ENCODE measurements around the gene CTSD.

Gene CTSD

GRCh38 chr11:1727096-1727690 lies 36.5 kb downstream of the CTSD start:
- H3K4me3 ChIP-seq (ENCODE audit: control insufficient read depth, low read depth, low read length), result no peak overlapping the region
- TF ChIP-seq, protein P1, sequence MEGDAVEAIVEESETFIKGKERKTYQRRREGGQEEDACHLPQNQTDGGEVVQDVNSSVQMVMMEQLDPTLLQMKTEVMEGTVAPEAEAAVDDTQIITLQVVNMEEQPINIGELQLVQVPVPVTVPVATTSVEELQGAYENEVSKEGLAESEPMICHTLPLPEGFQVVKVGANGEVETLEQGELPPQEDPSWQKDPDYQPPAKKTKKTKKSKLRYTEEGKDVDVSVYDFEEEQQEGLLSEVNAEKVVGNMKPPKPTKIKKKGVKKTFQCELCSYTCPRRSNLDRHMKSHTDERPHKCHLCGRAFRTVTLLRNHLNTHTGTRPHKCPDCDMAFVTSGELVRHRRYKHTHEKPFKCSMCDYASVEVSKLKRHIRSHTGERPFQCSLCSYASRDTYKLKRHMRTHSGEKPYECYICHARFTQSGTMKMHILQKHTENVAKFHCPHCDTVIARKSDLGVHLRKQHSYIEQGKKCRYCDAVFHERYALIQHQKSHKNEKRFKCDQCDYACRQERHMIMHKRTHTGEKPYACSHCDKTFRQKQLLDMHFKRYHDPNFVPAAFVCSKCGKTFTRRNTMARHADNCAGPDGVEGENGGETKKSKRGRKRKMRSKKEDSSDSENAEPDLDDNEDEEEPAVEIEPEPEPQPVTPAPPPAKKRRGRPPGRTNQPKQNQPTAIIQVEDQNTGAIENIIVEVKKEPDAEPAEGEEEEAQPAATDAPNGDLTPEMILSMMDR (conservative IDR thresholded peaks at IDR 0.05; ENCODE audit: control insufficient read depth, insufficient read depth, low read depth, low read length), result no peak
- DNase-seq (ENCODE audit: low read depth), result no peak

GRCh38 chr11:1719781-1720180 lies 43.9 kb downstream of the CTSD start:
- TF ChIP-seq, protein P1 (conservative IDR thresholded peaks at IDR 0.05; ENCODE audit: control insufficient read depth, insufficient read depth, low read depth, low read length), result no peak
- DNase-seq (ENCODE audit: low read depth), result no peak
- no peak overlapping the region for H3K4me3 ChIP-seq (ENCODE audit: control insufficient read depth, low read depth, low read length)

- H3K4me3 ChIP-seq (ENCODE audit: control insufficient read depth, low read depth, low read length), result no peak overlapping the region
- TF ChIP-seq, protein P1 (conservative IDR thresholded peaks at IDR 0.05; ENCODE audit: control insufficient read depth, insufficient read depth, low read depth, low read length), result no peak
- no peak for DNase-seq (ENCODE audit: low read depth)
These were observed 45.4 kb downstream of the CTSD start for GRCh38 chr11:1718326-1718725.

GRCh38 chr11:1717745-1718144 lies 46.0 kb downstream of the CTSD start:
- H3K4me3 ChIP-seq (ENCODE audit: control insufficient read depth, low read depth, low read length), result no peak overlapping the region
- no peak for DNase-seq (ENCODE audit: low read depth)
- TF ChIP-seq, protein P1 (conservative IDR thresholded peaks at IDR 0.05; ENCODE audit: control insufficient read depth, insufficient read depth, low read depth, low read length), result no peak

DNA sequence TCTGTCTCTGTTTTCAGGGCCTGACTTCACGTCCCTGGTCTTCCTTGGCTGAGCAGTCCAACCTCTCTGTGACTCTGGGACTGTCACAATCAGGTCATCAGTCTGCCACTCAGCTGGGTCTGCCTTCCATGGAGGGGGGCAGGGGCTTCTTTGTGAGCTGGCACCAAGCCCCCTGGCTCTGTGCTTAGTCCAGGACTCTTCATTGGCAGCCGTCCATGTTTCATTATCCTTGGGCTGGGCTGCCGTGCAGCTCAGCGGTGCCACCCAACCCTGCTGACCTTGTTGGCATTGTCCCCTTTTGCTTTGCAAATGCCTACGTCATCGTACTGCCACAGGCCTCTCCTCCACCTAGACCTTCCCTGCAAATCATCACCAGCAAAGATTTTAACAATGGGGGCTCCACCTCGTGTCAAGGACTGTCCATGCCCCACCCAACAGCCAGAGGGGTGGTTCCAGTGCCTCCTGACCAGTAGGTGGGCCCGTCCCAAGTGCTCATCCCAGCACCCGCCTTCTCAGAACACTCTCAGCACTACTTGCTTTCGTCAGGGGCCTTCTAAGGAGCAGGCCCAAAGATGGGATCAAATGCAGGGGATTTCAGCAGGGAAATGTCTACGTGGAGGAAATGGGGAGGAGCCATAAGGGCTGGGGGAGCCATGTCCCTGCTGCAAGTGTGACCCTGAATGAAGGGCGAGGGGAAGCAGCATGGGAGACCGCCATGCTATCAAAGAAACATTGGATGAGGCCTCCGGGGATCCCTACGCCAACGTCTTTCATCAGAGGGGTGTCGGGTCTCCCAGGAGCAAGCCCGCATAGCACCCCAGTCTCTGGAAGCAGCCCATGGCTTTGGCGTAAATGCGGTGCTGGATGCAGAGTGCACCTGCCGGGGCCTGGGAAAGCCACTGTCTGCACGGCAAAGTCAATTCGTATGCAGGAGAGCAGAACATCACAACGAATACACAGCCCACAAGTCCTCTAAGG lies 48.5 kb downstream of the CTSD start:
- H3K4me3 ChIP-seq (ENCODE audit: control insufficient read depth, low read depth, low read length), result no peak overlapping the region
- no peak for DNase-seq (ENCODE audit: low read depth)
- TF ChIP-seq, protein P1 (conservative IDR thresholded peaks at IDR 0.05; ENCODE audit: control insufficient read depth, insufficient read depth, low read depth, low read length), result no peak

DNA sequence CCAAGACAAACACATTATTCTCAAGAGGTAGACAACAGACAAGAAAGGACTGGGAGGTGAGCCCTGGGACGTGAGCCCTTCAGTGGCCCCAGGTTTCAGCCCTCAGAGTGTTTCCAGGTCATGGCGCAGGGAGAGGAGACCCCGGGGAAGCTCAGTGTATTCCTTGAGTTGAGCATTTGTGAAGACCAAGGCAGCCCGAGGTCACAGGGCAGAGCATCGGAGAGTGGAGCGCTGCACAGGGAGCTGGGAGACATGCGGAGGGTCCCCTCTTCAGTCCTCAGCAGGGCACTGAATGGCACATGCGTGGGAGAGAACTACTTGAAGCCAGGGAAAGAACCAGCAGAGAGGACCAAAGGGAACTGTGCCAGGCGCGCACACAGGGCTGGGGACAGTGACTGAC lies 55.0 kb downstream of the CTSD start:
- TF ChIP-seq, protein P1 (conservative IDR thresholded peaks at IDR 0.05; ENCODE audit: control insufficient read depth, insufficient read depth, low read depth, low read length), result no peak
- no peak for DNase-seq (ENCODE audit: low read depth)
- H3K4me3 ChIP-seq (ENCODE audit: control insufficient read depth, low read depth, low read length), result no peak overlapping the region

Measured in fibroblast of mammary gland (primary cell).